ENCODE data around the gene UHRF1.
"Not testable (repeated sequence)": the region's sequence is repeated elsewhere in the genome, so short reads cannot be mapped to it uniquely, and the experiment has no call there.

Gene UHRF1

DNA sequence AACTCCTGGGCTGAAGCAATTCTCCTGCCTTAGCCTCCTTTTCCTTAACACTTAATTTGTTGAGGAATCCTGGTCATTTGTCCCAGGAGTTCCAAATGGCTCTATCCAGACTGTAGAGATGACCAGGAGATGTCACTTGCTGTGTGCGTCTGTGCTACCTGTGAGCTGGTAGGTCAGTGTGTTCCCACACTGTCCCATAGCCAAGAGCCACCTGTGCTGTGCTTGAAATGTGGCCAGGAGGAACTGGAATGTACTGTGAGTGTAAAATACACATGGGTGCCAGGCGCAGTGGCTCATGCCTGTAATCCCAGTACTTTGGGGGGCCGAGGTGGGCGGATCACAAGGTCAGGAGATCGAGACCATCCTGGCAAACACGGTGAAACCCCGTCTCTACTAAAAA, 30.2 kb downstream of the UHRF1 start:
- POLR2A ChIA-PET: no interaction called here
- TF ChIP-seq, protein P1, sequence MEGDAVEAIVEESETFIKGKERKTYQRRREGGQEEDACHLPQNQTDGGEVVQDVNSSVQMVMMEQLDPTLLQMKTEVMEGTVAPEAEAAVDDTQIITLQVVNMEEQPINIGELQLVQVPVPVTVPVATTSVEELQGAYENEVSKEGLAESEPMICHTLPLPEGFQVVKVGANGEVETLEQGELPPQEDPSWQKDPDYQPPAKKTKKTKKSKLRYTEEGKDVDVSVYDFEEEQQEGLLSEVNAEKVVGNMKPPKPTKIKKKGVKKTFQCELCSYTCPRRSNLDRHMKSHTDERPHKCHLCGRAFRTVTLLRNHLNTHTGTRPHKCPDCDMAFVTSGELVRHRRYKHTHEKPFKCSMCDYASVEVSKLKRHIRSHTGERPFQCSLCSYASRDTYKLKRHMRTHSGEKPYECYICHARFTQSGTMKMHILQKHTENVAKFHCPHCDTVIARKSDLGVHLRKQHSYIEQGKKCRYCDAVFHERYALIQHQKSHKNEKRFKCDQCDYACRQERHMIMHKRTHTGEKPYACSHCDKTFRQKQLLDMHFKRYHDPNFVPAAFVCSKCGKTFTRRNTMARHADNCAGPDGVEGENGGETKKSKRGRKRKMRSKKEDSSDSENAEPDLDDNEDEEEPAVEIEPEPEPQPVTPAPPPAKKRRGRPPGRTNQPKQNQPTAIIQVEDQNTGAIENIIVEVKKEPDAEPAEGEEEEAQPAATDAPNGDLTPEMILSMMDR (IDR thresholded peaks at IDR 0.05; ENCODE audit: insufficient read depth, low read length, missing control alignments): no peak
- no peak overlapping the region for H3K4me3 ChIP-seq (ENCODE audit: low read depth, low read length)
- no peak for DNase-seq (ENCODE audit: low read depth, low spot score)
- CTCF ChIA-PET: interaction anchor here (1.0 to 3.2 kb wide), 3 partner anchors 12 to 130 kb away, joined by 3 to 10 read pairs (median 4); no protein-coding TSS in a partner anchor

GRCh38 chr19:4941638-4942169, 32.4 kb downstream of the UHRF1 start:
- H3K4me3 ChIP-seq (ENCODE audit: low read depth, low read length); POLR2A ChIA-PET; DNase-seq (ENCODE audit: low read depth, low spot score): not testable (repeated sequence)
- CTCF ChIA-PET: interaction anchor here (0.6 to 3.2 kb wide), 4 partner anchors 11 to 133 kb away, joined by 3 to 10 read pairs (median 3); no protein-coding TSS in a partner anchor

DNA sequence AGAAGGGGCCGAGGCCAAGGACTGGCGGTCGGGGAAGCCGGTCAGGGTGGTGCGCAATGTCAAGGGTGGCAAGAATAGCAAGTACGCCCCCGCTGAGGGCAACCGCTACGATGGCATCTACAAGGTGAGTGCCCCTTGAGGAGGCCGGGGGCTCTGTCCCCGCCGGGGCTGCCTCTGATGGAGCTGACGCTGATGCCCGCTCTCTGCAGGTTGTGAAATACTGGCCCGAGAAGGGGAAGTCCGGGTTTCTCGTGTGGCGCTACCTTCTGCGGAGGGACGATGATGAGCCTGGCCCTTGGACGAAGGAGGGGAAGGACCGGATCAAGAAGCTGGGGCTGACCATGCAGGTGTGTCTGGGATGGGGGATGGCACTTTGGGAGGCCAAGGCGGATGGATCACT, 41.3 kb downstream of the UHRF1 start:
- POLR2A ChIA-PET; H3K4me3 ChIP-seq (ENCODE audit: low read depth, low read length); DNase-seq (ENCODE audit: low read depth, low spot score); CTCF ChIA-PET: not testable (repeated sequence)

- CTCF ChIA-PET: interaction anchor here (1.4 kb wide), 2 partner anchors 12 to 97 kb away, joined by 4 read pairs; no protein-coding TSS in a partner anchor
- H3K4me3 ChIP-seq (ENCODE audit: low read depth, low read length): no peak overlapping the region
- DNase-seq (ENCODE audit: low read depth, low spot score): no peak
- POLR2A ChIA-PET: no interaction called here
- TF ChIP-seq, protein P1 (IDR thresholded peaks at IDR 0.05; ENCODE audit: insufficient read depth, low read length, missing control alignments): no peak
These were observed 42.4 kb downstream of the UHRF1 start for GRCh38 chr19:4951656-4952055.

DNA sequence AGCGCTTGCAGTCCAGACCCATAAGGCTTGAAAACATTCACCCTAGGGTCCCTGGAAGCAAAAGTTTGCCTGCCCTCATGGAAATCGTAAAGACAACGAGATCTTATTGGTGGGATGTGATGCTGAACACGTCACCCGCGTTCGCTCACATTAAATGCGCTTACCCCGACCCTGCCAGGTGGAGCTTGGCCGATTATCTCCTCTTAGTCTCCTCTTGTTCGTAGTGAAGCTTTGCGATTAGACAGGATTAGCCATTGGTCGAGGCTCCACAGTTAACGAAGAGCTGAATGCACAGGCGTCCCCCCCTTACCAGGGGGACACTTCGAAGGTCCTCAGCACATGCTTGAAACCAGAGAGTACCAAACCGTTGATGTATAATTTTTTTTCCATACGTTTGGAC, 43.6 kb downstream of the UHRF1 start:
- no peak overlapping the region for H3K4me3 ChIP-seq (ENCODE audit: low read depth, low read length)
- POLR2A ChIA-PET: no interaction called here
- CTCF ChIA-PET: interaction anchor here (0.6 to 1.7 kb wide), 4 partner anchors 12 to 143 kb away, joined by 3 to 6 read pairs (median 4); no protein-coding TSS in a partner anchor
- DNase-seq (ENCODE audit: low read depth, low spot score): no peak
- TF ChIP-seq, protein P1 (IDR thresholded peaks at IDR 0.05; ENCODE audit: insufficient read depth, low read length, missing control alignments): no peak

DNA sequence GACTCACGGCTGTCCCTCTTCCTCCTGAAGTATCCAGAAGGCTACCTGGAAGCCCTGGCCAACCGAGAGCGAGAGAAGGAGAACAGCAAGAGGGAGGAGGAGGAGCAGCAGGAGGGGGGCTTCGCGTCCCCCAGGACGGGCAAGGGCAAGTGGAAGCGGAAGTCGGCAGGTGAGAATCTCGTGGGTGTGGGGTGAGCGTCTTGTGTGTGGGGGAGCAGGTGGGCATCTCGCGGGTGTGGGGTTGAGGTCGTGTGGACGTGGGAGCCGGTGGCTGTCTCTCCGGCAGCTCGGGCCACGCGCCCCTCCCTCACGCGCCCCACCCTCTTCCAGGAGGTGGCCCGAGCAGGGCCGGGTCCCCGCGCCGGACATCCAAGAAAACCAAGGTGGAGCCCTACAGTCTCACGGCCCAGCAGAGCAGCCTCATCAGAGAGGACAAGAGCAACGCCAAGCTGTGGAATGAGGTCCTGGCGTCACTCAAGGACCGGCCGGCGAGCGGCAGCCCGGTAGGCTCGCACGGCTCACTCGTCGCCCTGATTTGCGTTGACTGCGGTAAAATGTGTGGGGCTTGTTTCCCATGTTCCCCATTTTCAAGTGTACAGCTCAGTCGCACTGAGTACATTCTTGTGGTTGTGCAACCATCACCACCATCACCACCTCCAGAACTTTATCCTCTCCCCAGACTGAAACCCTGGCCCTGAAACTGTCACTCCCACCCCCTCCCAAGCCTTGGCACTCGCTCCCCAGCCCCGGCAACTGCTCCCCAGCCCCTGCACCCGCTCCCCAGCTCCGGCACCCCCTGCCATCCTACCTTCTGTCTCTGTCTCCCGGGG, 45.2 kb downstream of the UHRF1 start:
- CTCF ChIA-PET: interaction anchor here (2.1 kb wide), 1 partner anchor 77 kb away, joined by 8 read pairs; no protein-coding TSS in a partner anchor
- POLR2A ChIA-PET; DNase-seq (ENCODE audit: low read depth, low spot score): not testable (repeated sequence)

GRCh38 chr19:4955274-4955673, 46.0 kb downstream of the UHRF1 start:
- TF ChIP-seq, protein P1 (IDR thresholded peaks at IDR 0.05; ENCODE audit: insufficient read depth, low read length, missing control alignments): no peak
- no peak overlapping the region for H3K4me3 ChIP-seq (ENCODE audit: low read depth, low read length)
- ChIA-PET CTCF (interaction anchor here (1.1 to 2.1 kb wide), 2 partner anchors 76 to 146 kb away, joined by 3 to 8 read pairs; no protein-coding TSS in a partner anchor), POLR2A (no interaction called here)
- no peak for DNase-seq (ENCODE audit: low read depth, low spot score)

More for the DNA sequence above, 45.2 kb downstream of the UHRF1 start:
- H3K4me3 ChIP-seq (ENCODE audit: low read depth, low read length): not testable (repeated sequence)

Data from AG04449 (cell line).